SU-DHL-6 (cell line): ENCODE data around the gene NDUFA5.

Experiments
- CTCF ChIP-seq: fragments of 200-600 bp; sonication (generic); IDR thresholded peaks from one replicate; pipeline ENCODE4 v1.5.1; 2017; ENCODE audit warnings: antibody characterized with exemption, mild to moderate bottlenecking, low read length, moderate library complexity; ENCODE audit not compliant: insufficient read depth, poor library complexity, severe bottlenecking
- EZH2phosphoT487 ChIP-seq: fragments of 200-600 bp; sonication (generic), shearing (Covaris generic); conservative IDR thresholded peaks from 2 replicates; pipeline ENCODE4 v1.6.1; 2018; ENCODE audit warnings: mild to moderate bottlenecking, antibody characterized with exemption, low read length, moderate library complexity, mixed read lengths

- TF ChIP-seq CTCF (no peak), EZH2phosphoT487 (no peak)
Measured at GRCh38 chr7:123601530-123601929, 43.9 kb upstream of the NDUFA5 start, which contains the start of gene ASB15.
